ENCODE results near the gene ZNF232. TPM values are rescaled to one million over a fixed set of nuclear protein-coding genes. Genes with fewer than 3 reads are reported as not detected.
A peak's percentile ranks its signal among the peaks of the same experiment; 100 is the strongest.
"Not testable (repeated sequence)": the region's sequence is repeated elsewhere in the genome, so short reads cannot be mapped to it uniquely, and the experiment has no call there.

ZNF232 gene
- polyA plus RNA-seq, 4 donors, result 20.1 to 37.8 (median 22.0) TPM

- not testable (repeated sequence) for DNase-seq (ENCODE audit: low read depth in 4 of 4, low spot score in 3 of 4)
These were observed 19.0 kb upstream of the ZNF232 start for GRCh38 chr17:5130687-5131086.

- DNase-seq (ENCODE audit: low read depth in 4 of 4, low spot score in 3 of 4), result not testable (repeated sequence)
These were observed 18.6 kb upstream of the ZNF232 start for GRCh38 chr17:5130261-5130660.

DNA sequence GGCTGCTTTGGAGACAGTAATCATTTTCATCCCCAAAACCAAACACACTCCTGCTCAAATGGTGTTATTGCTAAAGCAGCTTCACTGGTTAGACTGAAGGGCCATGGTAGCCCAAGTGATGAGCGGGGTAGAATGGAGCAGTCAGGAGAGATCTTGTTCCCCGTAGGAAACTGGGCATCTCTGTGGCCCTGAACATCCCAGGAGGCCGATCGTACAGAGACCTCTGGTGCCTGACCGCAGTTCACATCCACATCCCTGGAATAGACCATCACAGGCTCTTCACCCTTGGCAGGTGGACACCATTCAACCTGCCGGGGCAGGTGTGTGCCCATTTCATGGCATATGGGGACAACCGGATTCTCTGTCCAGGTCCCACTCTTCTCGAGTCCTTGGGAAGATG lies 18.1 kb upstream of the ZNF232 start:
- DNase-seq (ENCODE audit: low read depth in 4 of 4, low spot score in 3 of 4), result not testable (repeated sequence)

GRCh38 chr17:5128905-5129535 lies 17.3 kb upstream of the ZNF232 start:
- no peak for DNase-seq (ENCODE audit: low read depth in 4 of 4, low spot score in 3 of 4)

GRCh38 chr17:5128387-5128786 lies 16.7 kb upstream of the ZNF232 start:
- not testable (repeated sequence) for DNase-seq (ENCODE audit: low read depth in 4 of 4, low spot score in 3 of 4)

- no peak for DNase-seq (ENCODE audit: low read depth in 4 of 4, low spot score in 3 of 4)
These were observed 16.2 kb upstream of the ZNF232 start for GRCh38 chr17:5127910-5128309.

GRCh38 chr17:5126719-5127488 lies 15.2 kb upstream of the ZNF232 start:
- DNase-seq (ENCODE audit: low read depth in 4 of 4, low spot score in 3 of 4), result no peak

DNA sequence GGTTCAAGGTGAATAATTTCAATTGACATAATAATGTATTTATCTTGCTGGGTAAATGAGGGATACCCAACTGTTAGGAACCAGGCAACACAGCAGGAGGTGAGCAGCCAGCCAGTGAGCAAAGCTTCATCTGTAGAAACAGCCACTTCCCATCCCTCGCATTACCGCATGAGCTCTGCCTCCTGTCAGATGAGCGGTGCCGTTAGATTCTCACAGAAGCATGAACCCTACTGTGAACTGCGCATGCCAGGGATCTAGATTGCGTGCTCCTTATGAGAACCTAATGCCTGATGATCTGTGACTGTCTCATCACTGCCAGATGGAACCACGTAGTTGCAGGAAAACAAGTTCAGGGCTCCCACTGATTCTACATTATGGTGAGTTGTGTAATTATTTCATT lies 13.2 kb upstream of the ZNF232 start:
- DNase-seq (ENCODE audit: low read depth in 4 of 4, low spot score in 3 of 4), result not testable (repeated sequence)

GRCh38 chr17:5124125-5124760 lies 12.6 kb upstream of the ZNF232 start:
- not testable (repeated sequence) for DNase-seq (ENCODE audit: low read depth in 4 of 4, low spot score in 3 of 4)

DNA sequence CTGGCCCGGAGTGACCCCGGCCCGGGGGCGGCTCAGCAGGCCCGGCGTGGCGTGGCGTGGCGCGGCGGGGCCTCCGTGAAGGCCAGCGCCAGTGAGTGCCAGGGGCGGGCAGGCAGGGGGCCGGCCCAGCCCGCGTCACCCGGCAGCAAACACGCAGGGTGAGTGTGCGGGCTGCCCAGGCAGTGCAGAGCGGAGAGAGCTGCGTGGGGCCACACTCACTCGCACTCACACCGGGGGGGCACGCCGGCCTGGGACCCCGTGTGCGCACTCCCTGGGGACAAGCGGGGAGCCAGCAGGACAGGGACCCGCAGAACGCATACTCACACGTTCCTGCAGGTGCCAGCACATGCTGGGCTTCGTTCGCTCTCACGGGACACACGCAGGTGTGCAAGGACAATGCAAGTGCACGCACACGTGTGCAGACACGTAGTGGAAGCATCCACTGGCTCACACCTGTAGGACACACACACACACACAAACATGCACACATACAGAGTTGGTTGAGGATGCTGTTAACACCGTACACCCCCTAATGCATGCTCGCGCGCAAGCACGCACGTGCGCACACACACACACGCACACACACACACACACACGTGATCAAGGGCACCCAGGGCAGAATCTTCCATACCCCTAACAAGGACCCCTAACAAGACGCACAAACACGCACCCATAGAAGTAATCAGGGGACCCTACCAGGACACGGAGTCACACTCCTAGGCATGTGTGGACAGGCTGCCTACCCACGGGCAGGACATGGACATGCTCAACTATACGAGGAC lies 11.9 kb upstream of the ZNF232 start:
- DNase-seq (ENCODE audit: low read depth in 4 of 4, low spot score in 3 of 4), result no peak

DNA sequence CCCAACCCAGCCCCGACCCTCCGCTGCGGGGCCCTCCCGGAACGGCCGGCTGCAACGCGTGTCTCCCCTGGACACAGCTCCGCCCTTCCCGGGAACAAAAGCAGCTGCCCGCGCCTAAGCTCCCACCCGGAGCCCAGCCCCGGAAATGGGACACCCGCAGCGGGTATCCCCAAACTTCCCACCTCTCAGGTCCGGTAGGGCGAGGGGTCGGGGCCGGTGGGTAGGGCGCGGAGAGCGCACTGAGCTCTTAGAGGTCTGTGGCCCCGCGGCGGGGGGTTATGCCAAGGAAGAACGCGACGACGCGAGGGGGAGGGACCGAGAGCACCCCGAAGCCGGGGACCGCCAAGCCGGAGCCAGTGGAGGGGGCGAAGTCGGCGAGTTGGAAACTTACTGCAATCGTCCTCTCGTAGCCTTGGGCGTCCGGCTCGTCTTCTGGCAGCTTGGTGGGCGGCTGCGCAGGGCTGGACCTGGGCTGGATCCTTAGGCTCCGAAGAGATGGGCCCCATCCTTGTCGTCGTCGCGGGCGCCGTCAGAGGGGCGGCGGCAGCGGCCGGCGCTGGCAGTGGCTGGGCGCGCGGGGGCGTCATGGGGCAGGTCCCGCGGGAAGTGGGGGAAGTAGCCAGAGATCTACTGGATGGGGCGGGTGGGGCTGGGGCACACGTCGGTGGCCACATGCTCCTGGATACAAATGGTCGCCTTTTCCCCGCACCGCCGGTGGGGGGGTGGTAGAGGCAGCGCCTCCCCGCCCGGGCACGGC lies 11.1 kb upstream of the ZNF232 start:
- peak in 1 of 4 donors; percentile 12 for DNase-seq (ENCODE audit: low read depth in 4 of 4, low spot score in 3 of 4)

DNA sequence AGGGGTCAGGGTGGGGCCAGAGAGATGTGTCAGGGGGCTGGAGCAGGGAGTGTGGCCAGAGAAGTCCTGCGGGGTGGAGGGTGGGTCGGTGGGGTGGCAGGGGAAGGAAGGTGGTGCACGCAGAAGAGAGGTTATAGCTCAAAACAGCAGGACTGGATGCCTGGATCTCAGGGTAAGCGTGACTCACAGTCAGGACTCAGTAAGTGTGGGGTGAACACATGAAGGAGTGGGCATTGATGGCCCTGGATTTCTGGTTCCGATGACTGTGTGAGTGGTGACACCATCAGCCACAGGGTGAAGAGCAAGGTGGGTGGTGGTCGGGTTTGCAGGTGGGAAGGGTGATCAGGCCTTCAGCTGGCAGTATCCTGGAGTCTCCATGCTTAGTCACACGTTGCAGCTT lies 10.4 kb upstream of the ZNF232 start:
- DNase-seq (ENCODE audit: low read depth in 4 of 4, low spot score in 3 of 4), result not testable (repeated sequence)

- no peak for DNase-seq (ENCODE audit: low read depth in 4 of 4, low spot score in 3 of 4)
These were observed 9.6 kb upstream of the ZNF232 start for GRCh38 chr17:5121186-5121841.

DNA sequence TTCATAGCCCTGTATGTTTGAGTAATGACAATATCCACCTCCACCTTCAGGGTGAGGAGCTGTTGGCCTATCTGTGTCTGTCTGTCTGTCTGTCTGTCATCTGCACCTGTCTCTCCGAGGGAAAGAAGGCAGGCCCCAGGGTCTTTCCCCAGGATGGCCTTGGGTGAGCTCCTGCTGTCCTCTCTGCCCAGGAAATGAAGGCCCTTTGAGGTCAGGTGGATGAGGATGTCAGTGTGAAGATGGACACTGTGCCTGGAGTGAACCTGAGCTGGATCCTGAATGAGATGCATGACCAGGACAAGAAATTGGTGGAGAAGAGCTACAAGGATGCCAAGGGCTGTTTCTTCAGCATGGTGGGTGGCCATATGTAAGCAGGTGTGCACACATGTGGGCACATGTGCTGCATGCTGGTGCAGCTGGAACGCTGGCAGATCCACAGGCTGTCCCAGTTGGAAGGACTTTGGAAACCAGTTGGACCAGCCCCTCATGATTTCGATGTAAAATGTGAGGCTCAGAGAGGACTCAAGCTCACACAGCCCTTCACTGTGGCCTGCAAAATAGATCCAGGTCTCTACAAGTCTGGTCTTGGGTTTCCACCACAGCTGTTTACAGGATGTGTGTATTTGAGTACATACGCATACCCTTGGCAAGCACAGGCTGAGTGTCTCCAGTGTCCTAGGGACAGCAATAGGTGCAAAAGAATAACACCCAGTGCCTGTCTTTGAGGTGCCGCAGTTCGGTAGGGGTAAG lies 8.9 kb upstream of the ZNF232 start:
- DNase-seq (ENCODE audit: low read depth in 4 of 4, low spot score in 3 of 4), result not testable (repeated sequence)

DNA sequence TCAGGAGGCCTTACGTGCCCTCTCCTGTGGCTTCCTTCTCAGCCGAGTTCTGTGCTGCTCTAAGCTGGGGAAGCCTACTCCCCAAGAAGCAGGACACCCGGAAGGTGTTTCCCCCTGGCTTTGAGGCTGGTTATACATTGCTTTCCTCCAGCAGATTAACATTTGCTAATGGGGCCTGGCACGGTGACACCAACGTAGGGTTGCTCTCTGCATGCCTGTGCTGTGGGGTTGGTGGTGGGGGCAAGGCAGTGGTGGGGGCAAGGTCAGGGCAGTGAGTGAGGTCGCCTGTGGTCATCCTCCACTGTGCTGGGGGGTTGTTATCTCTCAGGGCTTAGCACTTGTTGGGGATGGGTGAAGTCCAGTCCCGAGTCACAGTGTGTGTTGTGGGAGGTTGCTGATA lies 8.4 kb upstream of the ZNF232 start:
- no peak for DNase-seq (ENCODE audit: low read depth in 4 of 4, low spot score in 3 of 4)

DNA sequence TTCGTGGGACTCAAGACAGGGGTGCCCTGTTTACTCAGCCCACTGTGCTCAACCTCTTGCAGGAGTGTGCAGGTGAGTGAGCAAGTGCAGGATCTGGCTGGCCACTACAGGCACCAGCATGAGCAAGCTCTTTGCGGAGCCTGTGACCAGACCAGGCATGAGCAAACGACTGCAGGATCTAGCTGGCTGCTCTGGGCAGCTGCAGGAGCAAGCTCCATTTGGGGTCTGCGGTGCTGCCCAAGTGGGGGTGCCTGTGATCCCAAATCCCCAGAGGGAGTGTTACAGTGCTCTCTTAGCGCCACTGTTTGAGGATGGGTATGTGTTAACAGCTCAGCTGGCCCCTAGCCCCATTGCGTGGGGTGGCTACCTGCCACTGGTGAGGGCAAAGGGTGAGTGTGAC lies 6.5 kb upstream of the ZNF232 start:
- no peak for DNase-seq (ENCODE audit: low read depth in 4 of 4, low spot score in 3 of 4)

DNA sequence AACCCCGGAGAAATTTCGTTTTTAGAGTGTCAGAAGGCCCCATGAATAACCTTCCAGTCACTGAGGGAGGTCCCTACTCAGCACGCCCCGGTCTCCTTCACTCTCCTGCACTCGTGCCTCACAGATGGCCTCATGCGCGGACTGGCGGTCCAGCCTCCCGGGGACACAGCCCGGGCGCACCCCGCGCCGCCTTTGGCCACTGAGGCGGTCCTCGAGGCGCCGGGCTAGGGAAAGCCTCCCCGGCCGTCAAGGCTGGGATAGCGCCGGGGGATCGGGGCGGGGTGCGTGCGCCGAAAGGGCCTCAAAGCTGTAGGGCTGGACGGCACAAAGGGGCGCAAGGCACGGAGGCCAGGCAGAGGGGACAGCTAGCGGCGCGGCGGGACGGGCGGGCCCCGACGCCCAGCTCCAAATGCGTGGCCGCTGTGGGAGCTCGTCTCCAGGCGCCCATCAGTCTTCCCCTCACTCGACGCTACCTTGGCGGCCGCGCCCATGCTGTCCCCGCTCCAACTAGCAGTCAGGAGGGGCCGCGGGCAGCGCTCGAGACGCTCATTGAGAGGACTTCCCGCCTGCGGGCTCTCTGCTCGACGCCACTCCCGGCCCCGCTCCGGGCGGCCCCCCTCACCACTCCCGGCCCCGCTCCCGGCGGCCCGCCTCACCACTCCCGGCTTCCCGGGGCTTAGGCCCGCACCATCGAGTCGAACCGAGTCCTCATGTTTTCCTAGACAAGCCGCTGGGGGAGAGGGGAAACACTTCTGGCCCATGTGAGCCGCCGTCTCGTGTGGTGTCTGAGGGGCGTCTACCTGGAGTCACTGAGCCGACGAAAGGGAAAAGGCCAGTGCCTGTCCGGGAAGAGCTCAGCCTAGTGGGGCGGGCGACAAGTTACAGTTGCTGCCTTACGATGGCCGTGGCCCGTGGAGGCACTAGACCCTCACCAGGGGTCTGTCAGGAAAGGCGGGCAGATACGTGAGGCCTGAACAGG lies 4.3 kb upstream of the ZNF232 start, which contains the start of gene USP6:
Gene USP6, plus strand, starts transcription at position 360 of the 979 bp plus-strand sequence. CDS start 14,336 bp downstream, outside the sequence.
- DNase-seq (ENCODE audit: low read depth in 4 of 4, low spot score in 3 of 4), result peak in 1 of 4 donors; percentile 63

DNA sequence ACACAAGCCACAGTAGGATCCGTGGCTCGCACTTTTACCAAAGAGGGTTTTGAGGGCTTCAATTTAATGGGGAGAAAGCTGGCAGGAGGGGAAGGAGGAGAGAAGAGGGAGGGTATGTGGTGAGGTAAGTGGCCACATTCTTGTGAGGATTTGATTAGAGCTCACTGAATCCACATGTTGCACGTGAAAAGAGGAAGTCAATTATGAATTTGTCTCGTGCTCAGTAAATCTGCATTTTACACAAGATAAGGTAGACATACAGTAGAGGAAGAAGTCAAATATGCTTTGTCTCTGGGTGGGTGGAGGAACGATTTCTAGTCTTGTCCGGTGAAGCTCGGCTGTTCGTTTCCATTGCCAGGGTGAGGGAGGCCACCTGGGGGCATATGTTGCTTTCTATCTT lies 862 bp downstream of the ZNF232 start:
- no peak for DNase-seq (ENCODE audit: low read depth in 4 of 4, low spot score in 3 of 4)

All from right renal pelvis (tissue), 4 donors.